Measurements from ENCODE around the gene PEMT.

The PEMT gene

GRCh38 chr17:17549732-17550366 lies 41.7 kb downstream of the PEMT start:
- peaks cover 0 to 2% of the 10 kb centered on the region in 2 donors for H3K4me1 Mint-ChIP-seq (ENCODE audit: low read depth in 2 of 2)
- H3K4me3 Mint-ChIP-seq: no peak overlapping the region
- DNase-seq (no peak), ATAC-seq (replicated peaks) (no peak)
- H3K36me3 Mint-ChIP-seq (ENCODE audit: insufficient read depth): no peaks in the 10 kb centered on the region
- H3K27ac Mint-ChIP-seq: no peak overlapping the region
- no peaks in the 10 kb centered on the region for H3K27me3 Mint-ChIP-seq
- no peaks in the 10 kb centered on the region for H3K9me3 Mint-ChIP-seq

GRCh38 chr17:17548044-17548443 lies 43.5 kb downstream of the PEMT start:
- Mint-ChIP-seq H3K9me3 (no peaks in the 10 kb centered on the region), H3K36me3 (ENCODE audit: insufficient read depth) (no peaks in the 10 kb centered on the region), H3K27ac (no peak overlapping the region), H3K27me3 (no peaks in the 10 kb centered on the region), H3K4me1 (ENCODE audit: low read depth in 2 of 2) (peaks cover 0 to under 1% of the 10 kb centered on the region in 2 donors), H3K4me3 (no peak overlapping the region)
- DNase-seq (no peak), ATAC-seq (replicated peaks) (no peak)

GRCh38 chr17:17547210-17547764 lies 44.2 kb downstream of the PEMT start:
- H3K4me3 Mint-ChIP-seq: no peak overlapping the region
- no peaks in the 10 kb centered on the region for H3K9me3 Mint-ChIP-seq
- H3K27ac Mint-ChIP-seq: no peak overlapping the region
- DNase-seq (no peak), ATAC-seq (replicated peaks) (no peak)
- no peaks in the 10 kb centered on the region for H3K4me1 Mint-ChIP-seq (ENCODE audit: low read depth in 2 of 2)
- H3K27me3 Mint-ChIP-seq: no peaks in the 10 kb centered on the region
- H3K36me3 Mint-ChIP-seq (ENCODE audit: insufficient read depth): no peaks in the 10 kb centered on the region

- DNase-seq: no peak
- H3K27ac Mint-ChIP-seq: no peak overlapping the region
- no peaks in the 10 kb centered on the region for H3K9me3 Mint-ChIP-seq
- H3K4me1 Mint-ChIP-seq (ENCODE audit: low read depth in 2 of 2): no peaks in the 10 kb centered on the region
- H3K27me3 Mint-ChIP-seq: no peaks in the 10 kb centered on the region
- H3K4me3 Mint-ChIP-seq: no peak overlapping the region
- H3K36me3 Mint-ChIP-seq (ENCODE audit: insufficient read depth): no peaks in the 10 kb centered on the region
- no peak for ATAC-seq (replicated peaks)
Observed at GRCh38 chr17:17546399-17547185, 44.9 kb downstream of the PEMT start.

- Mint-ChIP-seq H3K27ac (peak overlapping the region in 1 of 2 donors; percentile 21), H3K9me3 (no peaks in the 10 kb centered on the region), H3K36me3 (ENCODE audit: insufficient read depth) (no peaks in the 10 kb centered on the region), H3K4me1 (ENCODE audit: low read depth in 2 of 2) (peaks cover 0 to under 1% of the 10 kb centered on the region in 2 donors), H3K4me3 (no peak overlapping the region), H3K27me3 (no peaks in the 10 kb centered on the region)
- DNase-seq (no peak), ATAC-seq (replicated peaks) (no peak)
Observed at GRCh38 chr17:17545984-17546383, 45.5 kb downstream of the PEMT start.

- H3K36me3 Mint-ChIP-seq (ENCODE audit: insufficient read depth): no peaks in the 10 kb centered on the region
- ATAC-seq (replicated peaks) (no peak), DNase-seq (no peak)
- H3K4me3 Mint-ChIP-seq: no peak overlapping the region
- H3K27me3 Mint-ChIP-seq: no peaks in the 10 kb centered on the region
- no peaks in the 10 kb centered on the region for H3K9me3 Mint-ChIP-seq
- H3K27ac Mint-ChIP-seq: peak overlapping the region in 1 of 2 donors; percentile 21
- H3K4me1 Mint-ChIP-seq (ENCODE audit: low read depth in 2 of 2): peaks cover 4 to 5% of the 10 kb centered on the region in 2 donors
Observed at GRCh38 chr17:17545031-17545820, 46.3 kb downstream of the PEMT start.

GRCh38 chr17:17542906-17543635 lies 48.4 kb downstream of the PEMT start:
- DNase-seq: no peak
- no peak for ATAC-seq (replicated peaks)
- Mint-ChIP-seq H3K36me3 (ENCODE audit: insufficient read depth) (no peaks in the 10 kb centered on the region), H3K27ac (no peak overlapping the region), H3K27me3 (no peaks in the 10 kb centered on the region), H3K4me1 (ENCODE audit: low read depth in 2 of 2) (peaks cover 5 to 6% of the 10 kb centered on the region in 2 donors), H3K9me3 (no peaks in the 10 kb centered on the region), H3K4me3 (no peak overlapping the region)

- H3K36me3 Mint-ChIP-seq (ENCODE audit: insufficient read depth): no peaks in the 10 kb centered on the region
Observed at GRCh38 chr17:17541640-17542001, 49.9 kb downstream of the PEMT start.

GRCh38 chr17:17540935-17541639 lies 50.4 kb downstream of the PEMT start:
- DNase-seq: no peak
- H3K9me3 Mint-ChIP-seq: no peaks in the 10 kb centered on the region
- no peak overlapping the region for H3K27ac Mint-ChIP-seq
- H3K27me3 Mint-ChIP-seq: no peaks in the 10 kb centered on the region
- peaks cover 3% of the 10 kb centered on the region for H3K36me3 Mint-ChIP-seq (ENCODE audit: insufficient read depth)
- H3K4me1 Mint-ChIP-seq (ENCODE audit: low read depth in 2 of 2): peaks cover 5 to 6% of the 10 kb centered on the region in 2 donors
- no peak overlapping the region for H3K4me3 Mint-ChIP-seq
- no peak for ATAC-seq (replicated peaks)

More at GRCh38 chr17:17541640-17542001, 49.9 kb downstream of the PEMT start:
- no peak overlapping the region for H3K27ac Mint-ChIP-seq
- no peaks in the 10 kb centered on the region for H3K27me3 Mint-ChIP-seq
- DNase-seq: no peak
- H3K4me1 Mint-ChIP-seq (ENCODE audit: low read depth in 2 of 2): peaks cover 5 to 6% of the 10 kb centered on the region in 2 donors
- H3K9me3 Mint-ChIP-seq: no peaks in the 10 kb centered on the region
- H3K4me3 Mint-ChIP-seq: no peak overlapping the region
- ATAC-seq (replicated peaks): no peak

GRCh38 chr17:17540278-17540906 lies 51.1 kb downstream of the PEMT start:
- Mint-ChIP-seq H3K27me3 (no peaks in the 10 kb centered on the region), H3K4me1 (ENCODE audit: low read depth in 2 of 2) (peaks cover 5 to 8% of the 10 kb centered on the region in 2 donors), H3K36me3 (ENCODE audit: insufficient read depth) (peaks cover 3% of the 10 kb centered on the region), H3K27ac (no peak overlapping the region), H3K9me3 (no peaks in the 10 kb centered on the region), H3K4me3 (no peak overlapping the region)
- DNase-seq (no peak), ATAC-seq (replicated peaks) (no peak)

GRCh38 chr17:17539591-17539990 lies 51.9 kb downstream of the PEMT start:
- H3K36me3 Mint-ChIP-seq (ENCODE audit: insufficient read depth): peaks cover 3% of the 10 kb centered on the region
- H3K4me3 Mint-ChIP-seq: no peak overlapping the region
- ATAC-seq (replicated peaks) (no peak), DNase-seq (no peak)
- H3K27ac Mint-ChIP-seq: peak overlapping the region in 1 of 2 donors; percentile 60
- no peaks in the 10 kb centered on the region for H3K9me3 Mint-ChIP-seq
- no peaks in the 10 kb centered on the region for H3K27me3 Mint-ChIP-seq
- H3K4me1 Mint-ChIP-seq (ENCODE audit: low read depth in 2 of 2): peaks cover 5 to 8% of the 10 kb centered on the region in 2 donors

All from effector memory CD8-positive, alpha-beta T cell (primary cell).